Endothelial cell of umbilical vein (primary cell): Measurements from ENCODE around the gene SHROOM2.

Source experiments
- CTCF ChIP-seq, 2 donors: IDR thresholded peaks; 1 replicate in 1 of 2; 2 replicates in 1 of 2; pipeline ENCODE4 v1.5.1; 2011; ENCODE audit warnings: low read length in 2 of 2, mild to moderate bottlenecking in 2 of 2, moderate library complexity in 2 of 2, control low read depth in 1 of 2, inconsistent platforms in 1 of 2, low read depth in 1 of 2; ENCODE audit not compliant: insufficient read depth in 1 of 2; ENCODE audit errors: extremely low read depth in 1 of 2
- EZH2 ChIP-seq: IDR thresholded peaks from 2 replicates; pipeline ENCODE4 v1.6.1; 2012; ENCODE audit warnings: borderline replicate concordance, low read depth, mild to moderate bottlenecking, moderate library complexity, low read length, inconsistent platforms; ENCODE audit not compliant: severe bottlenecking
- JUN ChIP-seq: IDR thresholded peaks from 2 replicates; pipeline ENCODE4 v1.6.1; 2011; ENCODE audit warnings: borderline replicate concordance, low read depth; ENCODE audit not compliant: insufficient read length, insufficient read depth
- POLR2A ChIP-seq: IDR thresholded peaks from 2 replicates; pipeline ENCODE4 v1.6.1; 2012; ENCODE audit warnings: low read depth, mild to moderate bottlenecking, control low read depth, low read length

DNA sequence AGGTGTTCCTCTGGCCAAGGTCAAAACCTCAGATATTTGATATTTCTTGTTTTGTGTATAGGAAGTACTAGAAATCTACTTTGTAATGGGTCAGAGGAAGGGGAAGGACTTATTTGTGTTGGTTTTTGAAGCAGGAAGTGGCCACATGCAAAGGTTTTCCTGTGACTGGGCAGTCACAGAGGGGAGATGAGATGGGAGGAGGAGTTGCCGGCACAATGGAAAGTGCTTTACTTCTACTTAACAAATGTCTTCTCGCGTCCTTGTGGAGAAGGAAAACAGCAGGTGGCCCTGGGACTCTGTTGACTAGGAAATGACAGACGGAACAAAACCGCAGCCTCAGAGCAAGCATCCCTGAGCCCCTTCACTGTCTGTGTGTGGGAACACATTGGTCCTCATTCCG is 46.6 kb downstream of the SHROOM2 start:
- TF ChIP-seq CTCF (IDR thresholded peaks at IDR 0.05; ENCODE audit: extremely low read depth in 1 of 2, insufficient read depth in 1 of 2, low read depth in 1 of 2, low read length in 2 of 2) (no peak), POLR2A (no peak), JUN (no peak), EZH2 (no peak)
